Measurements from ENCODE around the gene CCDC78.

The CCDC78 gene

DNA sequence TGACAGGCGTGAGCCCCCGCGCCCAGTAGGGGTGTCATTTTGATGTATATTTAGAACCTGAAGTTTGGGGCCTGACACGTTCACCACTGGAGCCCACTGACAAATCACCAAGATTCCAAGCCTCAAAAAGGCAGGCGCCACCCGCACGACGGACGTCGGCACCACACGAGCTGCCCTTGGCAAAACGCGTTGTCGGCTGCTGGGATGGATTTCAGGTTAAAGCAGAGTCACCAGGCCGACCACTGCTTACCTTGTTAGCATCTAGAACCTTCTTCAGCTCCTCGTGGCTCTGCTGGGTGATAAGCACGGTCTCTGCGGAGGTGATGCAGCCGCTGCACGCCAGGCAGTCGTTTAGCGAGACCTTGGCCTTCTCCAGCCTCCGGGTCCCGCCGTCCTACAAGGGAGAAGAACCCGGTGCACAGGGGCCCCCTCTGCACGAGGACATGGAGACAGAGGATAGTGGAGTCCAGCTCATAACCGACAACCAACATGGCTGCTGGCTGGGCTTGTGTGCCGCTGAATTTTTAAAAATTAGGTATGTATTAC, 10.8 kb upstream of the CCDC78 start:
- Mint-ChIP-seq H3K27me3 (no peaks in the 10 kb centered on the region), H3K9me3 (no peaks in the 10 kb centered on the region), H3K27ac (no peak overlapping the region), H3K4me3 (no peak overlapping the region), H3K36me3 (ENCODE audit: low read depth) (peaks cover 78% of the 10 kb centered on the region), H3K4me1 (ENCODE audit: low read depth) (peaks cover 17% of the 10 kb centered on the region)
- intact Hi-C loops (cut with micrococcal nuclease) = no loop called here

- Mint-ChIP-seq H3K36me3 (ENCODE audit: low read depth) (peaks cover 86% of the 10 kb centered on the region), H3K27ac (no peak overlapping the region), H3K27me3 (no peaks in the 10 kb centered on the region), H3K9me3 (no peaks in the 10 kb centered on the region), H3K4me3 (no peak overlapping the region), H3K4me1 (ENCODE audit: low read depth) (peaks cover 13% of the 10 kb centered on the region)
- intact Hi-C loops (cut with micrococcal nuclease) = no loop called here
Observed at GRCh38 chr16:735982-736453, 9.8 kb upstream of the CCDC78 start.

DNA sequence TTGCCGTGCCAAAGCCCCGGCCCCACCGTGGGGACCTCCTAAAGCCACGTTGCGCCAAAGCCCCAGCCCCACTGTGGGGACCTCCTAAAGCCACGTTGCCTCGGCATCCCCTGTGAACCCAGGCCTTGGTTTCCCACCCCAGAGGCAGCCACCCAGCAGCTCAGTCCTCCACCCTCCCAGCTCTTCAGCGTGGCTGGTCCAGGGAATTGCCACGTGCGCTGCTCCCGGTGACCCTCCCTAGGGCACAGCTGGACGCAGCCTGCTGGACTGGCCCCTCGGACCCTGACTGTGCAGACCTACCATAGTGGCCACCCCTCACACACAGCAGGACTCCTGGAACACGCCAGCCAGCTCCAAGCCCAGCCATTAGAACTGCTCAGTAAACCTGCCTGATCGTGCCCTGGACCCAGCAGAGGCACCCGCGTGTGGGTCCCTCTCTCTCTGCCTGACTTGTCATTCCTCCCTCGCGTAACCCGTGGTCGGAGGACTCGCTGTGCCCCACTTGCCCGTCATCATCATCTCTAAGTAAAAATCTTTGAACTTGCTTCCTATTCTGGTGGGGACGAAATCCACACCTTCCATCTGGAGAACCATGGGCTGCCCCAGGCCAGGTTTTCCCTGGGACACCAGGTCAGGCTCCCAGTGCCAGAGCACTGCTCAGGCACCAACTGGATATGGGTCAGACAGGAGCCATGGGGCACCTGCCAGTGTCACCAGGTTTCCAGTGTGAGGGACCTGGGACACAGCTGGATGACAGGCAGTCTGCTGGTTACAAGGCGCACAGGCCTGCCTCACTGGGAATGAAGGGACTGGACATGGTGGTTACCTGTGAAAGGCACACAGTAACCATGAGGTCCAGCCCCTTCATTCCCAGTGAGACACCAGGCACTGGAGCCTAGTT, 9.0 kb upstream of the CCDC78 start:
- Mint-ChIP-seq H3K36me3 (ENCODE audit: low read depth) (peaks cover 86% of the 10 kb centered on the region), H3K27ac (no peak overlapping the region), H3K4me1 (ENCODE audit: low read depth) (peaks cover 12% of the 10 kb centered on the region), H3K27me3 (no peaks in the 10 kb centered on the region), H3K4me3 (no peak overlapping the region), H3K9me3 (no peaks in the 10 kb centered on the region)
- intact Hi-C loops (cut with micrococcal nuclease) = no loop called here

DNA sequence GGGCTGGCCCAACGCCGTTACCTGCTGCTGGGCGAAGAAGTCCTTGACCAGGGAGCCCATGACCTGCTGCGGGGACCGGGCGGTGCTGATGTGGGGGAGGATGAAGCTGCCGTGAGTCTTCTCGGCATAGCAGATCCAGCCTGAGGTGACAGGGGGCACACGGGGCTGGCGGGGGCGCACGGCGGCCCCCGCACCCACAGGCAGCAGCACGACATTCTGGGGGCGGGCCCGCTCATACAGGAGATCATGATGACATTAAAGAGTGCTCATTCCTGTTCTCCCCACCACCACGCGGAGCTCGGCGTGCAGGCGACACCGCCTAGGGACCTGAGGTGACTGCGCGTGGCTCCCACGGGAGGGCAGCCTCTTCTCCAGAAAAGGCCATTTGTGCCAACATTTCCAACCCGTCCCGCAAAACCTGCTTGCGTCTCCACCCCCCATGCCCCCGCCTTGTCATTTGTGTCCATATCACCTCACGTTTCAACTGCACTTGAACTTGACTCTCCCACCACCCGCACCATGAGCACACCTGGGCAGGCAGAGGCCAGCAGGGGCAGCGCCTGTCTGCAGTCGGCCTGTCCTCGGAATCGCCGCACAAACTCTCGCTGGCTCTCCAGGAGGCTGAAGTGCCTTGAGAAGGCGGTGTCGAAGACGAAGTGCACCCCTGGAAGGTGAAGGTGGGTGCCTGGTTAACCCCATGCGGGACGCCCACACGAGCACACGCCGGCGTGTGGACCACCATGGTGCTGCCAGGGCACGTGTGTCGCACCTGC, 8.2 kb upstream of the CCDC78 start:
- peaks cover 4% of the 10 kb centered on the region for H3K4me1 Mint-ChIP-seq (ENCODE audit: low read depth)
- no peaks in the 10 kb centered on the region for H3K9me3 Mint-ChIP-seq
- no peak overlapping the region for H3K27ac Mint-ChIP-seq
- H3K4me3 Mint-ChIP-seq = no peak overlapping the region
- intact Hi-C loops (cut with micrococcal nuclease) = no loop called here
- H3K27me3 Mint-ChIP-seq = peaks cover 5% of the 10 kb centered on the region
- peaks cover 88% of the 10 kb centered on the region for H3K36me3 Mint-ChIP-seq (ENCODE audit: low read depth)

DNA sequence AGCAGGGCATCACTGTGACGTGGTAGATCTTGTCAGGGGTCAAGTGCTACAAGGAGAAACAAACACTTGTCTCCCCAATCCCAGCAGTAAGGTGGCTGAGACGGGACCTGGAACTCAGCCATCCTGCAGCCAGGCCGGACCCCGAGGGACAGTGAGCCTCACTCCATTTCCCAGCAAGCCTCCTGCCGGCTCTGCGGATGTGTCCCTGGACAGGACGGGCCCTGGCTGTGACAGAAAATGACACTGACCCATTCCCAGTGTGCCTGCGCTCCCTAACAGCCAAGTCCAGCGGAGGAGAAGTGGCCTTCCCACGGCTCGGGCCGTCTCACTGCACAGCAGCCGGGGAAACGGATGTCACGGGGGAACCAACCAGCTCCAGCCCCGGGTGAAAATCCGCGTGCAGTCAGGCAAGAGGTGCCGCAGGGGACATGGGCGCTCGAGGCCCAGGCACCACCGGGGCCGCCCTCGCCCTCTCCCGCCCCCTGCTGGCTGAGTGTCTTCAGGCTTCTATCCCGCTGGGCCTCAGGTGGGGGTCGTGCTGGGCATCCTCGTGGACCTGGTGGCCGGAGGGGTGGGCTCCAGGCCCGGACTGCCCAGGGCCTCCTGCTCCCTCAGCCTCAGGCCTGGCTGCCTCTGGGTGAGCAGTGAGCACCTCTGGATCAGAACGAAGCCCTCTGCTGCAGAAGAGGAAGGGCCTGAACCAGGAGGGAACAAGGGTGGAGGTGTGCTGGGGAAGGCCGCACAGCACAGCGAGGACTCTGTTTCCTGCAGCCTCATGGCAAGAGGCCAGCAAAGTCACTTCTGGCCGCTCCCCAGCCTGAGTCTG, 7.4 kb upstream of the CCDC78 start:
- peaks cover 83% of the 10 kb centered on the region for H3K36me3 Mint-ChIP-seq (ENCODE audit: low read depth)
- no peaks in the 10 kb centered on the region for H3K9me3 Mint-ChIP-seq
- H3K27ac Mint-ChIP-seq = no peak overlapping the region
- intact Hi-C loops (cut with micrococcal nuclease) = no loop called here
- H3K27me3 Mint-ChIP-seq = peaks cover 9% of the 10 kb centered on the region
- no peak overlapping the region for H3K4me3 Mint-ChIP-seq
- no peaks in the 10 kb centered on the region for H3K4me1 Mint-ChIP-seq (ENCODE audit: low read depth)

- H3K4me1 Mint-ChIP-seq (ENCODE audit: low read depth) = no peaks in the 10 kb centered on the region
- no peak overlapping the region for H3K4me3 Mint-ChIP-seq
- H3K36me3 Mint-ChIP-seq (ENCODE audit: low read depth) = peaks cover 76% of the 10 kb centered on the region
- H3K27ac Mint-ChIP-seq = no peak overlapping the region
- H3K27me3 Mint-ChIP-seq = peaks cover 12% of the 10 kb centered on the region
- intact Hi-C loops (cut with micrococcal nuclease) = no loop called here
- no peaks in the 10 kb centered on the region for H3K9me3 Mint-ChIP-seq
Observed at GRCh38 chr16:732936-733335, 6.7 kb upstream of the CCDC78 start.

- Mint-ChIP-seq H3K9me3 (no peaks in the 10 kb centered on the region), H3K36me3 (ENCODE audit: low read depth) (peaks cover 70% of the 10 kb centered on the region), H3K4me3 (no peak overlapping the region), H3K27me3 (peaks cover 12% of the 10 kb centered on the region), H3K27ac (no peak overlapping the region), H3K4me1 (ENCODE audit: low read depth) (no peaks in the 10 kb centered on the region)
- intact Hi-C loops (cut with micrococcal nuclease) = no loop called here
Observed at GRCh38 chr16:732332-732731, 6.1 kb upstream of the CCDC78 start.

GRCh38 chr16:730666-731509, 4.6 kb upstream of the CCDC78 start:
- no peak overlapping the region for H3K4me3 Mint-ChIP-seq
- no peaks in the 10 kb centered on the region for H3K4me1 Mint-ChIP-seq (ENCODE audit: low read depth)
- no peaks in the 10 kb centered on the region for H3K9me3 Mint-ChIP-seq
- intact Hi-C loops (cut with micrococcal nuclease) = no loop called here
- H3K27me3 Mint-ChIP-seq = peaks cover 20% of the 10 kb centered on the region
- peaks cover 56% of the 10 kb centered on the region for H3K36me3 Mint-ChIP-seq (ENCODE audit: low read depth)
- no peak overlapping the region for H3K27ac Mint-ChIP-seq

DNA sequence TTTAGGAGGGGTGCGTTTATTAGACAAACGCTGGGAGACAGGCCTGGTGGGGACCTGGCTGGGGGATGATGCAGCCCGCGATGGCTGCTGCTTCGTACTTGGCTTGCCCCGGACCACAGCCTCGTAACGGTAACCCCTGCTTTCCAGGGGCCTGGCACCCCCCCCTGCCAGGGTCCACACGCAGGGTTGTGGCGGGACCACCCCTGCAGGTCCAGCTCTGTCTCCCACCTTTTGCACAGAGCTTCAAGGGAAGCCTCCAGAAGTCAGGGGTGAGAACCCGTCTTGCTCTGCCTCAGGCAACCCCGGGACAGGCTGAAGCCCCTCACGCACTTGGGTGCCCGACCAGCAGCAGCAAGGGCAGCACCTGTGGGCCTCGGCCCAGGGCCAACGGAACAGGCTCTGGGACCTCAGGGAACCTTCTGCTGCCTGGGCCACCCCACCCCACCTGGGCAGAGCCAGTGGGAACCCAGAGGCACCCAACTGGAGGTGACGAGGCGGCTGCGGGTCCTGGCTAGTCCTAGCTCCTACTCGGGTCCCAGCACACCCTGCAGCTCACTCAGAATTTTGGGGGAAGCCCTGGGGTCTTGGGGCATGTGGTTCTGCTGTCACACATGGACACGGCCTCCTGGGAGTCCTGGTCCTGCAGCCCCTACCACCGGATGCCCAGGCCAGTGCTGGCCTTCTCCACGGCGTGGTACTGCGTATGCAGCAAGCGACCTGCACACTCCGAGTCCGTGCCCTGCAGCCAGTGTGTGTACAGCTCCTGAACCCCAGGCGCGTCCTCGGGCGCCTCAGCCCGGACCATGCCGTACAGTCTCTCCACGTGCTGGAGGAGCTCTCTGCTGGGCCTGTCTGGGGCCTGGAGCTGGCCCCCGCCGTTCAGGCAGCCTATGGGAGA, 3.8 kb upstream of the CCDC78 start:
- H3K27me3 Mint-ChIP-seq = peaks cover 29% of the 10 kb centered on the region

DNA sequence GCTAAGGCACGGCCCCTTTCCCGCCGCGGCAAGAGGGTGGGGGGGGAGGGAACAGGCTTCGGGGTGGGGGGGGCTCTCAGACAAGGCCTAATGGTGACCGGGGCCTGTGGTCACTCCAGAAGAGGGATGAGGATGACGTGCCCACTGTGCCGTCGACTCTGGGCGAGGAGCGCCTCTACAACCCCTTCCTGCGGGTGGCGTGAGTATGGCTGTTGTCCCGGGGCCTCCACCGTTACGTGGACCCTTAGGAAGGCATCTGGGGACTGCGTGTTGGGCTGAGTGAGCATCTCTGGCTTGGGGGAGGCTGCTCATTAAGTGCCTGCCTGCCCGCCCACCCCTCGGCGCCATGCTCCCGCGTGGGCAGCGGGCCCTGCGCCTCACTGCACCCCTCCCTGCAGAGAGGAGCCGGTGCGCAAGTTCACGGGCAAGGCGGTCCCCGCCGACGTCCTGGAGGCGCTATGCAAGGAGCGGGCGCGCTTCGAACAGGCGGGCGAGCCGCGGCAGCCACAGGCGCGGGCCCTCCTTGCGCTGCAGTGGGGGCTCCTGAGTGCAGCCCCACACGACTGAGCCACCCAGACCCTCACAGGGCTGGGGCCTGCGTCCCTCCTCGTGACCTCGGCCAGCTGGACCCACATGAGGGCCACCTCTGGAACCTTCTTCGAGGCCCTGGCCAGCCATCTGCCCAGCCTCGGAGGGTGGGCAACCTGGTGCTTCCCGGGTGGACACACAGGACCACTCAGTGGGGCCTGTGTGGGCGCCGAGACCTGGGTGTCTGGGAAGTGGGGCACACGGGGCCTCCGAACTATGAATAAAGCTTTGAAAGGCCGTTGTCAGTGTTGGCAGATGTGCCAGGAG, 2.9 kb upstream of the CCDC78 start:
- Mint-ChIP-seq H3K4me1 (ENCODE audit: low read depth) (peaks cover 6% of the 10 kb centered on the region), H3K36me3 (ENCODE audit: low read depth) (peaks cover 38% of the 10 kb centered on the region), H3K27me3 (peaks cover 31% of the 10 kb centered on the region), H3K9me3 (no peaks in the 10 kb centered on the region), H3K27ac (no peak overlapping the region), H3K4me3 (no peak overlapping the region)
- intact Hi-C loops (cut with micrococcal nuclease) = no loop called here

More for the DNA sequence above, 3.8 kb upstream of the CCDC78 start:
- intact Hi-C loops (cut with micrococcal nuclease) = no loop called here
- Mint-ChIP-seq H3K4me1 (ENCODE audit: low read depth) (peaks cover 3% of the 10 kb centered on the region), H3K27ac (no peak overlapping the region), H3K9me3 (no peaks in the 10 kb centered on the region), H3K36me3 (ENCODE audit: low read depth) (peaks cover 47% of the 10 kb centered on the region), H3K4me3 (no peak overlapping the region)

- Mint-ChIP-seq H3K4me1 (ENCODE audit: low read depth) (peaks cover 6% of the 10 kb centered on the region), H3K36me3 (ENCODE audit: low read depth) (peaks cover 35% of the 10 kb centered on the region), H3K27ac (no peak overlapping the region), H3K9me3 (no peaks in the 10 kb centered on the region), H3K4me3 (peak overlapping the region; percentile 40), H3K27me3 (peaks cover 31% of the 10 kb centered on the region)
- intact Hi-C loops (cut with micrococcal nuclease) = no loop called here
Observed at GRCh38 chr16:728131-728889, 2.1 kb upstream of the CCDC78 start.

All from dendritic cell treated with granulocyte-macrophage colony-stimulating factor and Interleukin-4, amounts not matched to agents 40 ng/mL and 50 ng/mL, for 4 days (primary cell).